CD4-positive, CD25-positive, alpha-beta regulatory T cell (primary cell): Measurements from ENCODE around the gene CEBPA. TPM values are rescaled to one million over a fixed set of nuclear protein-coding genes. Genes with fewer than 3 reads are reported as not detected.

ENCODE experiments used
- ATAC-seq, 2 donors: fragments of 150-1000 bp; cut with Tn5 transposase; one replicate each; pipeline ENCODE4 v1.10.0; 2021; ENCODE audit warnings: low read depth in 2 of 2, moderate number of reproducible peaks in 2 of 2, moderate library complexity in 1 of 2
- DNase-seq, 3 donors: peaks; one replicate each; pipeline versions ENCODE4 v3.0.0 to v3.0.0-alpha.2; 2012 to 2022; ENCODE audit warnings: mixed read lengths in 1 of 3
- H3K27ac ChIP-seq: one replicate; pipeline ENCODE4 v1.7.0; 2013; ENCODE audit warnings: mild to moderate bottlenecking, low read length; ENCODE audit not compliant: insufficient read depth, poor library complexity, severe bottlenecking
- H3K27me3 ChIP-seq: one replicate; pipeline ENCODE4 v1.7.0; 2013; ENCODE audit warnings: low read length; ENCODE audit not compliant: control insufficient read depth, insufficient read depth
- H3K36me3 ChIP-seq: one replicate; pipeline ENCODE4 v1.7.0; 2013; ENCODE audit warnings: mild to moderate bottlenecking, low read length, moderate library complexity; ENCODE audit not compliant: control insufficient read depth, insufficient read depth
- H3K4me1 ChIP-seq: 2 replicates; pipeline ENCODE4 v1.7.0; 2013; ENCODE audit warnings: mild to moderate bottlenecking, low read length; ENCODE audit not compliant: insufficient read depth, control insufficient read depth, poor library complexity, severe bottlenecking
- H3K4me3 ChIP-seq: one replicate; pipeline ENCODE4 v1.7.0; 2013; ENCODE audit warnings: low read depth, mild to moderate bottlenecking, low read length, moderate library complexity
- H3K9me3 ChIP-seq, 2 experiments: 1 replicate in 1 of 2; 2 replicates in 1 of 2; pipeline ENCODE4 v1.7.0; 2013; ENCODE audit warnings: low read length in 2 of 2, mild to moderate bottlenecking in 1 of 2, moderate library complexity in 1 of 2; ENCODE audit not compliant: control insufficient read depth in 2 of 2
- H3K27ac Mint-ChIP-seq, 3 donors: one replicate each; pipeline ENCODE4 v1.8.0; 2020 to 2022; ENCODE audit warnings: mild to moderate bottlenecking in 3 of 3, mixed read lengths in 3 of 3, moderate library complexity in 2 of 3
- H3K27me3 Mint-ChIP-seq: one replicate; pipeline ENCODE4 v1.8.0; 2022; ENCODE audit warnings: mild to moderate bottlenecking, mixed read lengths
- H3K36me3 Mint-ChIP-seq: one replicate; pipeline ENCODE4 v1.8.0; 2020; ENCODE audit warnings: mixed read lengths
- H3K4me1 Mint-ChIP-seq, 4 donors: one replicate each; pipeline ENCODE4 v1.8.0; 2020 to 2022; ENCODE audit warnings: mixed read lengths in 4 of 4, mild to moderate bottlenecking in 1 of 4
- H3K4me3 Mint-ChIP-seq, 4 donors: one replicate each; pipeline ENCODE4 v1.8.0; 2020 to 2022; ENCODE audit warnings: mild to moderate bottlenecking in 4 of 4, mixed read lengths in 4 of 4, moderate library complexity in 3 of 4
- H3K9me3 Mint-ChIP-seq, 7 donors: one replicate each; pipeline ENCODE4 v1.8.0; 2020 to 2022; ENCODE audit warnings: mixed read lengths in 7 of 7, mild to moderate bottlenecking in 3 of 7, moderate library complexity in 2 of 7
- polyA plus RNA-seq, 4 donors: library from polyadenylated mRNA; unstranded; fragments of 300-500 nt; fragmentation: Illumina TruSeq; gene quantifications; one replicate each; pipeline ENCODE4 v1.2.3, GENCODE V29; 2021
- total RNA-seq: library from RNA; stranded (reverse); gene quantifications from one replicate; pipeline ENCODE4 v1.2.3, GENCODE V29; 2022

CEBPA gene
- total and polyA plus RNA-seq, 5 donors from 2014 or later, result 0.72 to 3.8 (median 1.8) TPM

GRCh38 chr19:33345163-33345562, 42.8 kb upstream of the CEBPA start:
- Histone ChIP-seq H3K27ac (no peak overlapping the region), H3K36me3 (no peaks in the 10 kb centered on the region), H3K27me3 (peaks cover 24% of the 10 kb centered on the region), H3K4me1 (no peaks in the 10 kb centered on the region), H3K9me3 (no peaks in the 10 kb centered on the region), H3K4me3 (no peak overlapping the region)
- Mint-ChIP-seq H3K36me3 (no peaks in the 10 kb centered on the region), H3K9me3 (peaks cover 0 to 4% (median 0%) of the 10 kb centered on the region in 7 donors), H3K27ac (no peak overlapping the region), H3K27me3 (peaks cover 57% of the 10 kb centered on the region), H3K4me1 (no peaks in the 10 kb centered on the region), H3K4me3 (no peak overlapping the region)
- DNase-seq (no peak), ATAC-seq (no peak)

- Histone ChIP-seq H3K36me3 (no peaks in the 10 kb centered on the region), H3K27me3 (peaks cover 24% of the 10 kb centered on the region), H3K27ac (no peak overlapping the region), H3K9me3 (no peaks in the 10 kb centered on the region), H3K4me3 (no peak overlapping the region), H3K4me1 (no peaks in the 10 kb centered on the region)
- ATAC-seq (no peak), DNase-seq (no peak)
- Mint-ChIP-seq H3K4me3 (no peak overlapping the region), H3K27me3 (peaks cover 62% of the 10 kb centered on the region), H3K9me3 (peaks cover 0 to 4% (median 0%) of the 10 kb centered on the region in 7 donors), H3K36me3 (no peaks in the 10 kb centered on the region), H3K27ac (no peak overlapping the region), H3K4me1 (no peaks in the 10 kb centered on the region)
Observed at GRCh38 chr19:33344573-33344925, 42.2 kb upstream of the CEBPA start.

GRCh38 chr19:33343859-33344572, 41.7 kb upstream of the CEBPA start:
- DNase-seq, result no peak
- Histone ChIP-seq H3K27ac (no peak overlapping the region), H3K9me3 (no peaks in the 10 kb centered on the region), H3K36me3 (no peaks in the 10 kb centered on the region), H3K27me3 (peaks cover 23% of the 10 kb centered on the region), H3K4me3 (no peak overlapping the region), H3K4me1 (no peaks in the 10 kb centered on the region)
- no peak for ATAC-seq
- Mint-ChIP-seq H3K27ac (no peak overlapping the region), H3K4me3 (no peak overlapping the region), H3K4me1 (no peaks in the 10 kb centered on the region), H3K27me3 (peaks cover 67% of the 10 kb centered on the region), H3K9me3 (peaks cover 0 to 4% (median 0%) of the 10 kb centered on the region in 7 donors), H3K36me3 (no peaks in the 10 kb centered on the region)

- Mint-ChIP-seq H3K36me3 (no peaks in the 10 kb centered on the region), H3K4me1 (no peaks in the 10 kb centered on the region), H3K9me3 (peaks cover 0 to 4% (median 0%) of the 10 kb centered on the region in 7 donors), H3K4me3 (no peak overlapping the region), H3K27ac (no peak overlapping the region), H3K27me3 (peaks cover 69% of the 10 kb centered on the region)
- Histone ChIP-seq H3K36me3 (no peaks in the 10 kb centered on the region), H3K4me1 (no peaks in the 10 kb centered on the region), H3K27ac (no peak overlapping the region), H3K4me3 (no peak overlapping the region), H3K27me3 (peaks cover 23% of the 10 kb centered on the region), H3K9me3 (no peaks in the 10 kb centered on the region)
- ATAC-seq, result no peak
- no peak for DNase-seq
Observed at GRCh38 chr19:33343301-33343700, 41.0 kb upstream of the CEBPA start.

- H3K4me3 ChIP-seq, result no peak overlapping the region
- no peaks in the 10 kb centered on the region for H3K9me3 ChIP-seq
- H3K27me3 ChIP-seq, result peaks cover 22% of the 10 kb centered on the region
- Mint-ChIP-seq H3K27me3 (peaks cover 63% of the 10 kb centered on the region), H3K9me3 (peaks cover 0 to 4% (median 0%) of the 10 kb centered on the region in 7 donors), H3K36me3 (peaks cover 3% of the 10 kb centered on the region), H3K4me1 (no peaks in the 10 kb centered on the region), H3K27ac (no peak overlapping the region), H3K4me3 (no peak overlapping the region)
- no peaks in the 10 kb centered on the region for H3K36me3 ChIP-seq
- no peaks in the 10 kb centered on the region for H3K4me1 ChIP-seq
- H3K27ac ChIP-seq, result no peak overlapping the region
- DNase-seq (no peak), ATAC-seq (no peak)
Observed at GRCh38 chr19:33340991-33341390, 38.7 kb upstream of the CEBPA start.

- Mint-ChIP-seq H3K9me3 (peaks cover 0 to 2% (median 0%) of the 10 kb centered on the region in 7 donors), H3K4me3 (no peak overlapping the region), H3K4me1 (no peaks in the 10 kb centered on the region), H3K27me3 (peaks cover 53% of the 10 kb centered on the region), H3K27ac (no peak overlapping the region), H3K36me3 (peaks cover 3% of the 10 kb centered on the region)
- ATAC-seq (no peak), DNase-seq (no peak)
- Histone ChIP-seq H3K4me1 (no peaks in the 10 kb centered on the region), H3K27ac (no peak overlapping the region), H3K36me3 (no peaks in the 10 kb centered on the region), H3K27me3 (peaks cover 17% of the 10 kb centered on the region), H3K9me3 (no peaks in the 10 kb centered on the region), H3K4me3 (no peak overlapping the region)
Observed at GRCh38 chr19:33339016-33339984, 37.0 kb upstream of the CEBPA start.

GRCh38 chr19:33335446-33335845, 33.1 kb upstream of the CEBPA start:
- peaks cover 3% of the 10 kb centered on the region for H3K36me3 Mint-ChIP-seq
- no peak overlapping the region for H3K27ac Mint-ChIP-seq
- Histone ChIP-seq H3K36me3 (no peaks in the 10 kb centered on the region), H3K27ac (no peak overlapping the region), H3K9me3 (no peaks in the 10 kb centered on the region), H3K27me3 (peaks cover 4% of the 10 kb centered on the region), H3K4me1 (no peaks in the 10 kb centered on the region), H3K4me3 (no peak overlapping the region)
- ATAC-seq (no peak), DNase-seq (no peak)
- H3K4me3 Mint-ChIP-seq, result no peak overlapping the region
- H3K27me3 Mint-ChIP-seq, result peaks cover 42% of the 10 kb centered on the region
- no peaks in the 10 kb centered on the region for H3K4me1 Mint-ChIP-seq
- peaks cover 0 to 2% (median 0%) of the 10 kb centered on the region in 7 donors for H3K9me3 Mint-ChIP-seq
